ENCODE data around the gene CD9. TPM values are rescaled to one million over a fixed set of nuclear protein-coding genes. Genes with fewer than 3 reads are reported as not detected.

The CD9 gene
- total RNA-seq, 1 donor from 2014 or later = 10.6 TPM

- intact Hi-C loops (cut with micrococcal nuclease) = no loop called here
Observed at GRCh38 chr12:6180268-6181051, 19.7 kb upstream of the CD9 start.

GRCh38 chr12:6181166-6181565 lies 19.0 kb upstream of the CD9 start:
- intact Hi-C loops (cut with micrococcal nuclease) = no loop called here

DNA sequence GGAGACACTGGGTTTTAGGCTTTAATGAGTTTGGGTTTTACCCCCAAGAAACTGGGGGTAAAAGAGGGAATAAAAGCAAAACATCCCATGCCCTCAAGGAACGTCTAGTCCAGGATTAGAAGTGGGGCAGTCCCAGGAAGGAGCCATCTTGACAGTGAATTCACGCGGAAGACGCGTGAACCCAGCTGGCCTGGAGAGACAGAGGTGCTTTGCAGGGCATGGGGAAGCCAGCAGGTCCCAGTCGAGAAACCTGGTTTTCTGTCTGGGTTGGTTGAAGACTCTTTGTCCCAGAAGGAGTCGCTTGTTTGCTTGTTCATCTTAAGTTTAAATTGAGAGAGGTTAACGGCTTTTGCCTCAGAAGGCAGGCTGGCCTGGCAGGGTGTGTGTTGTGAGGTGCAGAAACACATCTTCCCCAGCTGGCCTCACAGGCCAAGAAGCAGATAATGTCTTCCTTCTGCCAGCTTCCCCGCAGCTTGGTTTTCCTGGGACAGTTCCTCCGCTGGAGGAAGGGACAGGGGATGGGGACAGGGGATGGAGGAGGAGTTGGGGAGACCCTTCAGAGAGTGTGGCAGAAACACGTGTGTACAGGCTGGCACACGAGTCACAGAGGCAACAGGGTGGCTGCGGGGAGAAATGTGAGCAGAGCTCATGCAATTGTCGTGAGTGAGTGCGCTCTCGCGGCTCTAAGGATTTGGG lies 18.5 kb upstream of the CD9 start:
- intact Hi-C loops (cut with micrococcal nuclease) = no loop called here

DNA sequence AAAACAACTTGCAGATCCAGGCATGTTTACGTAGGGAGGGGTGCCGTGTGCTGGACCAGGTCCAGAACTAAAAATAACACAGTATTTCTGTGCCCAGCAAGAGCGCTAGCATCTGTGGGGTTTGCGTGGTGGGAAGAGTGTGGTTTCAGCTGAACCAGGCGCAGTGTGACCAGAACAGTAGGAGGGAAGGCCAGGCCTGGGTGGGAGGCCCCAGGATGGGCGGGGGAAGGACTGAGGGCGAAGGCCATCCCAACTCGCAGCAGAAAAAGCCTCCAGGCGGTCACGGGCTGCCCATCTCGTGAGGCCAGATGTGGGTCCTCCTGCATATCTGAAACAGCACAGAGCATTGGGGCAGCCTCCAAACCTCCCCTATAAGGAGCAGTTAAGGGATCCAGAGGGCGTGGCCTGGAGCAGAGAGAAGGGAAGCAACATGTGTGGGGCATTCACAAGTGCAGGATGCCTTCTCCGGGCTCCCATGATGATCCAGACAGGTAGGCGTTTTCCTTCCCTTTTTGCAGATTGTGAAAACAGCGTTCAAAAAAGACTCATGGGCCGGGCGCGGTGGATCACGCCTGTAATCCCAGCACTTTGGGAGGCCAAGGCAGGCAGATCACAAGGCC lies 17.8 kb upstream of the CD9 start:
- intact Hi-C loops (cut with micrococcal nuclease) = no loop called here

DNA sequence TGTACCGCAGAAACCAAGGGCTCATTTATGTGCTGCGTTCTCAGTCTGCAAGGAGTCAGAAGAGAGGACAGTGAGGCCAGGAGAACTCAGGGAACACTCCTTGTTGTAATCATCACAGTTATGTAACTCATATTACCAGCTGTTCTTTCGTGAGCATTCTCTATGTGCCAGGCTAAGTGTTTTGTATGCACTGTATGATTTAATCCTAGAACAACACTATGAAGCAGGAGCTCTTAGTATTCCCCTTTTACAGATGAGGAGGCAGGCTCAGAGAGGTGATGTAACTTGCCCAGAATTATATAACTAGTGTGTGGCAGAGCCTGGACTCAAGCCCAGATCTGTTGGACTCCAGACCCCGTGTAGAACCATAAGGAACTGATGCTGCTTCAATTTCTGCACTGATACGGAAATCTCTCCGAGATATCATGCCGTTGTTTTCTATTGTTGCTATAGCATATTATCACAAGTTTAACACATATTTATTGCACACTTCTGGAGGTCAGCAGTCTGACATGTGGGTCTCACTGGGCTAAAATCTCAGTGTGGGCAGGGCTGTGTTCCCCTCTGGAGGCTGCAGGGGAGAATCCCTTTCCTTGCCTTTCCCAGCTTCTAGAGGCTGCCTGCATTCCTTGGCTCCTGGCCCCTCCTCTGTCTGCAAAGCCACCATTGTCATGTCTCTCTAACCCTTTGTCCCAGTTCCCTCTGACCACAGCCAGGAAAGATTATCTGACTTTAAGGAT lies 16.3 kb upstream of the CD9 start:
- intact Hi-C loops (cut with micrococcal nuclease) = no loop called here

GRCh38 chr12:6185961-6186827 lies 14.0 kb upstream of the CD9 start:
- intact Hi-C loops (cut with micrococcal nuclease) = no loop called here

DNA sequence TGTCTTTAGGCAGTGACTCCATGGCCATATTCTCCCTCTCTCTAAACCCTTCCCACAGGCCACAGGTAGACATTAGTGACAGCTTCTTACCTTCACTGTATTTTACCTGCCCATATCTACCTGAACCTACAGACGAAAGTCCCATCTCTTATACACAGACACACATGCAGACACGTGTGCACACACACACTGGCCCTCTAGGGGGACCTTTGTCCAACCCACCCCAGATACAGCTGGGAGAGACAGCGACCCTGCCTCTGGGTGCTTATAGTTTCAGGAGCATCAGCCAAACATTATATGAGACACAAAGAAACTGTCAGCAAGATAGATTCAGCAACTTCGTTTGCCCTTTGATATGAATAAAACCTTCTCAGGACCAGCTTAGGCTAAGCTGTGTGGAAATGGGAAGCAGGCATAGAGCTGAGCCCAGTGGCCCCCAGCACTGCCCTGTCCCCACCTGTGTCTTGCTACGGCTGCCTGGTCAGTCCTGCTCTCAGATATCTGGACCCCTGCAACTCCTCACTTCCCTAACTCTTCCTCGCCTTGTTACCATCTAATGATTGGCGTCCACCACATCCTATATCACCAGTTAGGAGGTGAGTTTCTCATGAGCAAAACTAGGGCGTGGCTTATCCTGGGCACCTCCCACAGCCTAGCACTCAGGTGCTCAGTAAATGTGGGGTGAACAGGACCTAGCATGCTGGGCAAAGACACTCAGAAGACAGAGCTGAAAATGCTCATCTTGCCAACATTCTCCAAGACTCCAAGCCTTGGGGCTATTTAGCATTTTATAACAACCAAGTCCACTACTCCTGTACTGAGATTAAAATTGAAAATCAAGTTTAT lies 12.0 kb upstream of the CD9 start:
- intact Hi-C loops (cut with micrococcal nuclease) = no loop called here

GRCh38 chr12:6189028-6189427 lies 11.2 kb upstream of the CD9 start:
- intact Hi-C loops (cut with micrococcal nuclease) = no loop called here

GRCh38 chr12:6189952-6190598 lies 10.1 kb upstream of the CD9 start:
- intact Hi-C loops (cut with micrococcal nuclease) = loop anchor here (10.0 kb wide), 1 partner anchor 115 kb away; no protein-coding TSS in a partner anchor

GRCh38 chr12:6190767-6191530 lies 9.3 kb upstream of the CD9 start:
- intact Hi-C loops (cut with micrococcal nuclease) = loop anchor here (10.0 kb wide), 1 partner anchor 116 kb away; no protein-coding TSS in a partner anchor

- intact Hi-C loops (cut with micrococcal nuclease) = loop anchor here (10.0 kb wide), 1 partner anchor 118 kb away; no protein-coding TSS in a partner anchor
Observed at GRCh38 chr12:6192604-6193380, 7.4 kb upstream of the CD9 start.

DNA sequence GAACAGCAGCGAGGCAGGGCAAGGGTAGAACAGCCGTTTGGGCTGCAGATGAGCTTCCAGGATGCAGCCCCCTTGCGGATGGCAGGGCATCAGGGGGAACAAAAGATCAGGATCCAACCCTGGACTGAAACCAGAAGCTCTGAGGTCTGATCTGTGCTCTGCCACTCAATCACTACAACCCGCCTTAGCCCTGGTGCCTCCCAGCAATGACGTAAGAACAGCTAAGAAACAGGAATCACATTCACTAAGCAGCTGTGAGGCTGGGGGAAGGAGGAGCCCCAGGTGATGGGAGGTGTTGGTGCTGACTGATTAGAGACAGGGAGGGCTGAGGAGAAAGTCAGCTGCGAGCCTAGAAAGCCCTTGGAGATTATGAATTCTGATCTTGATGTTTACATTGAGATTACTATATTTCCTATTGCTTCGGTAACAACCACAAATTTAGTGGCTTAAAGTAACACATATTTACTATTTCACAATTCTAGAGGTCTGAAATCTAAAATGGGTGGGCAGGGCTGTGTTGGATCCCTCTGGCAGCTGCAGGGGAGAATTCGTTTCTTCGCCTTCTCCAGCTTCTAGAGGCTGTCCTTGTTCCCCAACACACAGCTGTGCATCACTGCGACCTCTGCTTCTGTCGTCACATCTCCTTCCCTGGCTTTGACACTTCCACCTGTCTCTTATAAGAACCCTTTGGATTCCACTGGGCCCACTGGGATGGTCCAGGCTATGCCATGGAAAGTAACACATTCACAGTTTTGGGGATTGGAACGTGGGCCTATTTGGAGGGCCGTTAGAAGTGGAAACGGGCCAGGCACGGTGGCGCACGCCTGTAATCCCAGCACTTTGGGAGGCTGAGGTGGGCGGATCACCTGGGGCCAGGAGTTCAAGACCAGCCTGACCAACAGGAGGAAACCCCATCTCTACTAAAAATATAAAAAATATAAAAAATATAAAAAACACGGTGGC lies 6.1 kb upstream of the CD9 start:
- intact Hi-C loops (cut with micrococcal nuclease) = loop anchor here (10.0 kb wide), 1 partner anchor 119 kb away; no protein-coding TSS in a partner anchor

DNA sequence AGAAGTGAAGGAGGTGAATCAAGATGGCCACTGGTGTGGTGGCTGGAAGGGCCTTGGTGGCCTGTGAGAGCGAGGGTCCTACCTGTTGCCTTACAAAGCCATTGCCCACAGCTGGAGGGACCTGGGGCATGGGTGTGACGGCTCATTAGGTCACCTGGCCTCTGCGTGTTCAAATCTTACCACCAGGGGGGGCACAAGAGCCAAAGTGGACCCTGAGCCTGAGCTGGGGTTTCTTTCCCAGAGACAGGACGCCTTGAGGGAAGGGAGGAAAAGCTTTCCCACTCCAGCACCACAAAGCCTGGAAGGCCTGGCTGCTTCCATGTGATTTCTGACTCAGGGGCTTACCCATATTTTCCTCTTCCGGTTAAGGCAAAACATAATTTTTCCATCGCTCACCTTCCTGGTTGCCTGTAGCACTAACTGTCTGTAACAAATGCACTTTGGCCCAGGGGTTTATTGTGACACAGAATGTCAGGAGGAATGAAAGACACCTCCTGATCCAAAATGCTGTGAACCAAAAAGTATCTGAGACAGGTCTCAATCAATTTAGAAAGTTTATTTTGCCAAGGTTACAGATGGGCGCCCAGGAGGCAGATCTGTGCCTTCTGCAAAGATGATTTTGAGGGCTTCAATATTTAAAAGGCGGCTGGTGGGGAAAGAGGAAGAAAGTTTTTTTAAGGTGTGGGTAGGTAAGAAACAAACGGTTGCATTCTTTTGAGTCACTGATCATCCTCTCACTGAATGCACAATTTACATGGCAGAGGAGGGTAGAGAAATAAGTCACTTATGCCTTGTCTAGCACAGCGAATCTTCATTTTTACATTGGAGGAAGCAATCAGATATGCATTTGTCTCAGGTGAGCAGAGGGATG lies 4.3 kb upstream of the CD9 start:
- intact Hi-C loops (cut with micrococcal nuclease) = loop anchor here (1.0 to 10.0 kb wide), 2 partner anchors 82 to 121 kb away; no protein-coding TSS in a partner anchor

DNA sequence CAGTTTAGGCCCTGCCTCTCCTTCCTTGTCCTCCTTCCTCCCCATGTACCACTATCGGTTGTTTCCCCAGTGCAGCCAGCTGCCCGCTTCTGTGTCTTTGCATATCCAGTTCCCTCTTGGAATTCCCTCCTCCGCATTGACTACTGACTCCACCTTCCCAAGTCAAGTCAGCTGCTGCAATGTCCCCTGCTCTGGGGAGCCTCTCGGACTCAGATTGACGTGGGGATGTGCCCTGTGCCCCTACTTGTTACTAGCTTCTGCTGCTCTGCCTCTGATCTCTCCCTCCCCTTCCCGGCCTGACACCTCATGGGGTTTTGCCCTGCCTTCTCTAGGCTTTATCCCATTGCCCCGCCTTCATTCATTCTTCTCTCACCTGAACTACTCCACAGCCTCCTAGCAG lies 2.1 kb upstream of the CD9 start:
- intact Hi-C loops (cut with micrococcal nuclease) = loop anchor here (10.0 kb wide), 1 partner anchor 123 kb away; no protein-coding TSS in a partner anchor

DNA sequence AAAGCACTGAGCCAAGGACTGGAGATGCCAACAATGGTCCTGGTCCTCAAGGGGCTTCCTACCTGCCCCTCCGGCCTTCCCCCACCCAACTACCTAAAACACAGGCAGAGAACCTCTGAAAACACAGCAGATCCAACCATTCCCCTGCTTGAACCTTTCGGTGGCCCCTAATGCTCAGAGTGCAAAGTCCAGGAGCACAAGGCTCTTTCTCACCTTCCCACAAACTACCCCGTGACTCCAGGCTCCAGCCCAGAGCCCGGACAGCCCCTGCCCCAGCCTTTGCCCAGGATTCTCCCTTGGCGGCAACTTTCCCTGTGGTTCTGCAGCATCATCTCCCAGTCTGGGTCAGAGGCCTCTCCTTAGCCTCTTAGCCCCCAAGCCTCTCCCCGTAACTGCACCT lies 1.6 kb upstream of the CD9 start:
- intact Hi-C loops (cut with micrococcal nuclease) = loop anchor here (10.0 kb wide), 1 partner anchor 124 kb away; no protein-coding TSS in a partner anchor
